ENCODE data around the gene USE1.

Gene USE1

DNA sequence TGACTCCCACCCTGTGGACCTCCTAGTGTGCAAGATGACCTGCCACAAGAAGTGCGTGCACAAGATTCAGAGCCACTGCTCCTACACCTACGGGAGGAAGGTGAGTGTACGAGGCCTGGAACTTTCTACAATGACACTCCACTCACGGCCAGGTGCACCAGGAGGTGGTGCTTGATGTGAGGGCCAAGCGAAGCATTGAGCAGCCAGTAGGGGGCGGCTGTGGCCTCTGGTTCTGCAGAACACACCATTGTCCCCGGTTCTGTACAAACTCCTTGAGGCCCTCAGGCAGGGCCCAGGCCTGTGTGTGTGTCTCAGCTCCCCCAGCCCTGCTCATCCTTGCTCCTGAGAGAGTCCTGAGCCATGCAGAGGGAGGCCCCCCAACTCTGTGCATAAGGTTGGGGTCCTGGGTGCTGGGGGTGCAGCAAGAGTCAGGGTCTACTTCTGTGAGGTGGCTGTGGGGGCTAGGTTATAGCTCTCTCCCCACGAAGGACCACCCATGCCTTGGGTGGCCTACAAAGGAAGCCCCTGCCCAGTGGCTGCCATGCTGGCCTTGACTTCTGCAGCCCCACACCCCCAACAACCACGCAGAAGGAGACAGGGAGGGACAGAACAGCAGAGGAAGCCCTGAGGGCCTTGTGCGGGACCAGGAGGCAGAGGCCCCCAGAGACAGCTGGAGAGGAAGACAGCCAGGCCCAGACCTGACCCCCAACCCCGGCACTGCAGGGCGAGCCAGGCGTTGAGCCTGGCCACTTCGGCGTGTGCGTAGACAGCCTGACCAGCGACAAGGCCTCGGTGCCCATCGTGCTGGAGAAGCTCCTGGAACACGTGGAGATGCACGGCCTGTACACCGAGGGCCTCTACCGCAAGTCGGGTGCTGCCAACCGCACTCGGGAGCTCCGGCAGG, 9.7 kb upstream of the USE1 start:
- DNase-seq = peak; percentile 69

DNA sequence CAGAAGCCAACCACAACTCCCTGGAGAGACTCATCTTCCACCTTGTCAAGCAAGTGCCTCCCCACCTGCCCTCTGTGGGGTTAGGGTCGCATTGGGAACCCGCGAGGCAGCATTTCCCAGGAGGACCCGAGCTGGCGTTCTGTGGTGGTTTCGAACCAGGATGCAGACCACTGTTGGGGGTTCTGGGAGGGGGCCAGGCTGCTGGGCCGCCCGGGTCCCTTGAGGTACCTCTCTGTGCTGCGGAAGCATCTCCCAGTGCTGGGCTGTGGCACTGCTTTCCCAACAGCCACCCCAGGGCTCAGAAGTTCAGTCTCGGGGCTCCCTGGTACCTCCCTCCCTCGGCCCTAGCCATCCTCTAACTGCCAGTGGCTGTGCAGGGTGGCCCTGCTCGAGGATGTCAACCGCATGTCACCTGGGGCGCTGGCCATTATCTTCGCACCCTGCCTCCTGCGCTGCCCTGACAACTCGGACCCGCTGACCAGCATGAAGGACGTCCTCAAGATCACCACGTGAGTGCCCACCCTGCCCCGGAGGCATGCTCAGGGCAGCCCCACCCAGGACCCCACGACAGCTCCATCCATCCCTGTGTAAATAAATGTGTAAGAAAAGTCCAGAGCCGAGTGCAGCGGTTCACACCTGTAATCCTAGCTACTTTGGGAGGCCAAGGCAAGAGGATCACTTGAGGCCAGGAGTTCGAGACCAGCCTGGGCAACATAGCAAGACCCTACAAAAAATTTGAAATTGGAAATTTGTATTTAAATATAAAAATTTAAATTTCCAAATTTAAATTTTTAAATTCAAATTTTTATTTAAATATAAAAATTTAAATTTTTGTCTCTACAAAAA, 8.2 kb upstream of the USE1 start:
- DNase-seq = no peak

- DNase-seq = peak; percentile 22
Observed at GRCh38 chr19:17209126-17210036, 5.8 kb upstream of the USE1 start.

DNA sequence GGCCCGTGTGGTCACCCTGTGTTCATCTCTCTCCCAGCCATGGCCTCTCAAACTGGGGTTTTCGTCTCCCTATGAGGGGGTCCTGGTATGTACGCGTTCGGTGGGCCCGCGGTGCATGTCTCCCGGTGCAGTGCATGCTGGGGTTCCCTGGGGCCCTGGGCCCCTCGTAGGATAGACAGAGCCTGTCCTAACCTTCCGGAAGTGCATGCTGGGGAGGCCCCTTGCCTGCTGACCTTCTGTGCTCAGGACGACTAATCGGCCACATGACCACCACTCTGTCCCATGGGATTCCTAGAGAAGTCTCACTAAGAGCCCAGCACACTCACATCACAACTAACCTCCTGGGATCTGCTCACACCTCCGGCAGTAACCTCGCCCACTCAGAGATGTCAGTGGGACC, 4.9 kb upstream of the USE1 start:
- no peak for DNase-seq

- DNase-seq = no peak
Observed at GRCh38 chr19:17211547-17212446, 3.4 kb upstream of the USE1 start.

GRCh38 chr19:17213334-17213733, 1.8 kb upstream of the USE1 start:
- no peak for DNase-seq

DNA sequence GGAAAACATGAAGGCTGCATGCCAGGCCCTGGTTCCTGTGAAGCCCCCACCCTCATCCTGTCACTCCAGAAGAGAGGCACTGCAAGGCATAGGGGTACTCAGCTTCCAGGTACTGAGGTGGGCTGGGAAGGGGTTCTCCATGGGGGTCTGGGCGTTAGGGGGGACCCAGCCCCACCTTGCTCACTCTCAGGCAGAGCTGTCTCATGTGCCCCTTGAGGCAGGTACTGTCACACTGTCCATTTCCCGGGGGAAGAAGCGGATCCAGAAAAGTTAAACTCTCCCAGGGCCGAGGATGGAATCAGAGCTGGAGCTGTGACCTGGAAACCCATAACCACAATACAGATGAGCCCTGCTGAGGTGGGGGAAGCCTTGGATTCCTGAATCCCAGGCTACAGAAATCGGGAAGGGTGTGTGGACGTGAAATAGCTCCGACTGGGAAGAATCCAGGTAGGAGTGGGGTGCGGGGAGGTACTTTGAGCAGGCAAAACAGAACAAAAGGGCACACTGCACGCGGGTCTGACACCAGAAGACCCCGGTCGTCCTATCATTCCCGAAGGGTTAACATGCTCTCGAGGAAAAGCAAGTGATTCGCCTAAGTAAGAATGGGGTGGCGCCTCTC, 540 bp upstream of the USE1 start:
- peak; percentile 55 for DNase-seq

DNA sequence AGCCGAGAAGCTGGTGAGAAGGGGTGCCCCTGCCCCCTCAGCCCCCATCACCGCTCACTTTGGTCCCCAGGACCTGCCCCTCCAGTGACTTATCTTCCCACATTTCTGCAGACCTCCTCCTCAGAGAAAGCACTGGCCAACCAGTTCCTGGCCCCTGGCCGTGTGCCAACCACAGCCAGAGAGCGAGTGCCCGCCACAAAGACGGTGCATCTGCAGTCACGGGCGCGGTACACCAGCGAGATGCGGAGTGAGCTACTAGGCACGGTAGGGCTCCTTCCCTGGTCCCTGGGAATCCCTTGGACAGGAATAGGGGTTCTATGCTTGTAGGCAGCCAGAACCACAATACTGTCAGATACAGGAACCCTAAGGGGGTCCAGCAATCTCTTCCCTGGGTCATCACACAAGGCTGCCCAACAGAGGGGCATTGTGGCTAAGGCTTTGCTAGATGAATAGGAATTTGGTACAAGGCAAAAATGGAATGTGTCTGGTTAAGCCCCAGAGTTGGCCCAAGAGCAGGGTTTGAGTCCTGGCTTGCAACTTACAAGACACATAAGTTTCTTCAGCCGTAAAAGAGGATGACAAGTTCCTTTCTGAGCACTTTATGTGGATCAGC, 1.0 kb downstream of the USE1 start:
- DNase-seq = peak; percentile 25

DNA sequence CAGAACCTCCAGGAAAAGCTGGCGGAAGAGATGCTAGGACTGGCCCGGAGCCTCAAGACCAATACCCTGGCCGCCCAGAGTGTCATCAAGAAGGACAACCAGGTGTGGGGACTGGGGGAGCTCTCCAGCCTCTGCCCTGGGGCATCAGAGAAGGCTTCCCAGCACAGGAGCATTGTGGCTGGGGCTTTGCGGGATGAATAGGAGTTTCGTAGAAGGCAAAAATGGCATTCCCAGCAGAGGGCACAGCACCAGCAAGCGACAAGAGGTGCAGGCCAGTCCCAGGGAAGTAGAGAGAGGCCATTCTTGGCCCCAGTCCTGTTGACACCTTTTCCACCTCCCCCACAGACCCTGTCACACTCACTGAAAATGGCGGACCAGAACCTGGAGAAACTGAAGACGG, 4.1 kb downstream of the USE1 start:
- no peak for DNase-seq

DNA sequence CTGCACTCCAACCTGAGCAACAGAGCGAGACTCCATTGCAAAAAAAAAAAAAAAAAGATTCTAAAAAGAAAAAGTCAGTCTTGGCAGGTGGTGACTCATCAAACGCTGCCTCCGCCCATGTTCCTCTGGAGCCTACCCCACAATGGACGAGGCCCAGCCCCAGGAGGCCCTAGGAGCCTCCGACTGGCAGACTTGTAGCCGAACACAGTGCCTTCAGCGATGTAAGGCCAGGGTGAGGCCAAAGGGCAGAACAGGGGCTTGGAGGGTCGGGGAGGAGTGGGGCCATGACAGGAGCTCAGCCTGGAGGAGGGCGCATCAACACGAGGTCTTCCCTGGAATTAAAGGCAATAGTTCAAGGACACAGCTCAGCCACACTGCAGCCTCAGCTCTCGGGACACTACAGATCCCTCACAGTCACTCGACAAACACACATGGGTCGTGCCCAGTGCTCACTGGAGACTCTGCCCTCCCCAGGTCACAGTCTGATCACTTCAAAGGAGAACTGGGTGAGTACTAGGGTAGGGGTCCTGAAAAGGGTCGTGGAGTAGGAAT, 5.1 kb downstream of the USE1 start:
- peak; percentile 40 for DNase-seq

DNA sequence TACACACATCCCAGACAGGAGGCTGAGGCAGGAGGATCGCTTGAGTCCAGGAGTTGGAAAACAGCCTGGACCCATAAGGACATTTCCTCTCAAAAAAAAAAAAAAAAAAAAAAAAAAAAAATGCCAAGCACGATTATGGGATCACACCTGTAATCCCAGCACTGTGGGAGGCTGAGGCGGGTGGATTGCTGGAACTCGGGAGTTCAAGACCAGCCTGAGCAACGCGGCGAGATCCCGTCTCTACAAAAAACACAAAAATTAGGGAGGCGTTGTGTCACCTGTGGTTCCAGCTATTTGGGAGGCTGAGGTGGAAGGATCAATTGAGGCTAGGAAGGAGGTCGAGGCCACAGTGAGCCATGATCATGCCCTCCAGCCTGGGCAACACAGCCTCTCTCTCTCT, 9.9 kb downstream of the USE1 start:
- peak; percentile 46 for DNase-seq

DNA sequence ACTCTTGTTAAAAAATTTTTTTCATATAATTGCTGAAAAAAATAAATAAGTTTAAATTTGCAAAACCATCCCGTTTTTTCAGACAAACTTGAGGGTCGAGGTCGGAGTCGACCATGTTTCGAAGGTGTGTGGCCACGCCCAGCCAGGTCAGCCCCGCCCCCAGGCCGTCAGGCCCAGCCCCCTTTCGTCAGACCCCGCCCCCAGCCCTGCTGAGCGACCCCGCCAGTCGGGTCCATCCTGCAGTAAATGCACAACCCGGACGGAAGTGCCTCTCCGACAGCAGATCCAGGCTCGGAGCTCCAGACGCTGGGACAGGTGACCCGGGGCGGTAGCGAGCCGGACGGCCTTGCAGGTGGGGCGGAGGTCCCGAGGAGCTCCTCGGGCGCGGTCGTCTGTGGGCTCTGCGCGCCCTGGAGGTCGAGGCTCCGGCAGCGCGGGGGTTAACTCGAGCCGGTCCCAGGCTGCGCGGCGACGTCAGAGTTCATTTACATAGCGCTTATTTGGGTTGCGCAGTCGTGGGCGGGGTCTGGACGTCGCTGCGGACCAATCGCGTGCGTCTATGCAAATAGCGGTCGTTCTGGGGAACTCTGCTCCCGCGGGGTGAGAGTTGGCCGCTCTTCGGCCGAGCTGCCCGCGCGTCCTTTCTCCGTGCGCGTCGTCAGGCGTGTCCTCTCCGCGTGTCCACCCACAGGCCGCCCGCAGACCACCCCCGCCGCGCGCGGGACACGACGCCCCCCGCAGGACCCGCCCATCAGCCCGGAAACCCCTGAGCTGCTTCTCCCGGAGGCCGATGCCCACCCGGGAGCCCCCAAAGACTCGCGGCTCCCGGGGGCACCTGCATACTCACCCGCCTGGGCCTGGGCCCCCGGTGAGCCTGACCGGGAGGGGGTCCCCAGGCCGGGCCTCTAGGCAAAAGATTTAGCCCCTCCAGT, 11.1 kb downstream of the USE1 start, which contains the start of gene OCEL1:
Gene OCEL1 (plus strand): TSS at position 225 of the 932 bp plus-strand sequence. CDS start 22 bp downstream, at position 247.
- DNase-seq = peak; percentile 98

- DNase-seq = peak; percentile 28
Observed at GRCh38 chr19:17227798-17228367, 12.7 kb downstream of the USE1 start.

- no peak for DNase-seq
Observed at GRCh38 chr19:17229890-17230289, 14.7 kb downstream of the USE1 start.

DNA sequence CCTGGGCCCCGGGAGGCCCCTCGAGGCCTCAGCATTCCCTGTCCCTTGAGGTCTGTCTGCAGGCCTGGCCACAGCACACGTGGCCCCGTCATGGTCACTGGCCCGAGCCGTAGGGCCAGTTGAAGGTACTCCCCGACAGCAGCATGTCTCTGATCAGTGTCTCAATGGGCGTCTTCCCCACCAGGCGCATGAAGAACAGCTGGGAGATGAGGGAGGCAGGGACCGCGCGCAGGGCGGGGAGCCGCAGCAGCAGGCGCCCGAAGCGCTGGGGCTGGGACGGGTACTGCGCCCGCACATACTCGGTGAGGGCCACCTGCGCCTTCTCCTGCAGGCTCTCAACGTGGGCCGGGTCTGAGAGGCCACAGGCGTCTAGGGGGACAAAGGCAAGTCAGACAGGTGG, 17.1 kb downstream of the USE1 start:
- DNase-seq = no peak

DNA sequence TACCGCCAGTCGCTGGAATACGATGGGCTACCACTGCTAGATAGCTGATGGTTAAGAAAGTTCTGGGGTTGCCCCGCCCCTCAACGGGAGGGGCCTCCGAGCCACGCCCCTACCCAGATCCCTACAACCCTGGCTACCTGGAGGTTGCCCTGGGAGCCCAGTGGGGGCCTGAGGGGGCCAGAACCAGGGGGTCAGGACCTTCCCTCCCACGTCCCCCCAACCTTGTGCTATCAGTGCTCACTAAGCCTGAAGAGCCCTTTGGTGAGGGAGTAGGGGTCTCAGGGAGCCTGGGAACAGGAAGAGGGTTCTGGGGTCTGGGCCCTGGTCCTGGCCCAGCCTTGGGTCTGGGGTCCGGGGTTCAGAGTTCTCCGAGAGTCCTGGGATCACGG, 19.7 kb downstream of the USE1 start:
- peak; percentile 65 for DNase-seq

GRCh38 chr19:17235300-17235970, 20.3 kb downstream of the USE1 start:
- DNase-seq = peak; percentile 88
